HEK293 (cell line): ENCODE data around the gene SF3B4.

Experiments used
- CTCF ChIA-PET: fragments of 350-600 bp; formaldehyde crosslinking; extraction: SDS; loops from one replicate; lab custom pipeline; 2021; ENCODE audit warnings: antibody characterized with exemption; lab: Yijun Ruan, JAX
- POLR2A ChIA-PET: fragments of 300-600 bp; formaldehyde crosslinking; extraction: SDS; loops from one replicate; lab custom pipeline; 2020; ENCODE audit warnings: antibody characterized with exemption, inconsistent platforms; lab: Yijun Ruan, JAX
- H3K27ac ChIP-seq: fragments of 200-500 bp; sonication (Bioruptor generic); 2 replicates; pipeline ENCODE4 v1.5.1; 2014; ENCODE audit warnings: low read depth, low read length, control low read depth, inconsistent platforms; ENCODE audit errors: extremely low read depth
- H3K36me3 ChIP-seq, 2 experiments: fragments of 200-500 bp in 1 of 2; sonication (Bioruptor generic) in 1 of 2; 1 replicate in 1 of 2; 2 replicates in 1 of 2; pipeline ENCODE4 v1.5.1; 2014 to 2017; ENCODE audit warnings: inconsistent platforms in 2 of 2, low read length in 2 of 2; ENCODE audit not compliant: control insufficient read depth in 2 of 2, insufficient read depth in 1 of 2
- H3K4me1 ChIP-seq: fragments of 200-500 bp; sonication (Bioruptor generic); 2 replicates; pipeline ENCODE4 v1.5.1; 2014; ENCODE audit warnings: mild to moderate bottlenecking, low read length, inconsistent platforms; ENCODE audit not compliant: control insufficient read depth, insufficient read depth
- H3K4me3 ChIP-seq: 2 replicates; pipeline ENCODE4 v1.5.1; 2011; ENCODE audit warnings: low read depth, mild to moderate bottlenecking, control low read depth, low read length, moderate library complexity
- H3K9me3 ChIP-seq: fragments of 200-500 bp; sonication (Bioruptor generic); 2 replicates; pipeline ENCODE4 v1.5.1; 2014; ENCODE audit warnings: low read depth, low read length, inconsistent platforms; ENCODE audit not compliant: control insufficient read depth, insufficient read depth
- FEZF1 ChIP-seq: fragments of 450-650 bp; formaldehyde crosslinking; IDR thresholded peaks from 2 replicates; pipeline ENCODE4 v1.5.1; 2016; ENCODE audit warnings: missing biosample characterization, missing genetic modification characterization
- GFI1B ChIP-seq: fragments of 450-650 bp; formaldehyde crosslinking; IDR thresholded peaks from 2 replicates; pipeline ENCODE4 v1.5.1; 2016; ENCODE audit warnings: missing biosample characterization, missing genetic modification characterization
- GLI4 ChIP-seq: fragments of 450-650 bp; formaldehyde crosslinking; IDR thresholded peaks from 2 replicates; pipeline ENCODE4 v1.5.1; 2016; ENCODE audit warnings: missing biosample characterization, missing genetic modification characterization
- IKZF3 ChIP-seq: fragments of 450-650 bp; IDR thresholded peaks from 2 replicates; pipeline ENCODE4 v1.5.0; 2018; ENCODE audit warnings: missing biosample characterization, mild to moderate bottlenecking, missing genetic modification characterization, moderate library complexity
- KLF10 ChIP-seq: fragments of 450-650 bp; IDR thresholded peaks from 2 replicates; pipeline ENCODE4 v1.5.1; 2018; ENCODE audit warnings: missing biosample characterization, mild to moderate bottlenecking, missing genetic modification characterization
- PRDM1 ChIP-seq: fragments of 450-650 bp; formaldehyde crosslinking; IDR thresholded peaks from 2 replicates; pipeline ENCODE4; 2016; ENCODE audit warnings: missing biosample characterization, missing genetic modification characterization
- SP2 ChIP-seq: fragments of 450-650 bp; formaldehyde crosslinking; IDR thresholded peaks from 2 replicates; pipeline ENCODE4 v1.5.1; 2016; ENCODE audit warnings: missing biosample characterization, missing genetic modification characterization
- ZBTB1 ChIP-seq: fragments of 450-650 bp; formaldehyde crosslinking; IDR thresholded peaks from 2 replicates; pipeline ENCODE4 v1.5.1; 2016; ENCODE audit warnings: missing biosample characterization, missing genetic modification characterization
- ZIC2 ChIP-seq: fragments of 450-650 bp; formaldehyde crosslinking; IDR thresholded peaks from 2 replicates; pipeline ENCODE4 v1.5.1; 2016; ENCODE audit warnings: missing biosample characterization, missing genetic modification characterization
- ZNF175 ChIP-seq: fragments of 450-650 bp; formaldehyde crosslinking; IDR thresholded peaks from 2 replicates; pipeline ENCODE4 v1.5.1; 2016; ENCODE audit warnings: missing biosample characterization, missing genetic modification characterization
- ZNF223 ChIP-seq: fragments of 450-650 bp; formaldehyde crosslinking; IDR thresholded peaks from 2 replicates; pipeline ENCODE4 v1.5.1; 2016; ENCODE audit warnings: missing biosample characterization, missing genetic modification characterization
- ZNF335 ChIP-seq: fragments of 450-650 bp; formaldehyde crosslinking; conservative IDR thresholded peaks from 2 replicates; pipeline ENCODE4 v1.5.1; 2016; ENCODE audit warnings: missing biosample characterization, missing genetic modification characterization
- ZNF354C ChIP-seq: fragments of 450-650 bp; formaldehyde crosslinking; IDR thresholded peaks from 2 replicates; pipeline ENCODE4 v1.5.1; 2016; ENCODE audit warnings: missing biosample characterization, missing genetic modification characterization, low read depth, borderline replicate concordance
- ZNF514 ChIP-seq: fragments of 450-650 bp; formaldehyde crosslinking; IDR thresholded peaks from 2 replicates; pipeline ENCODE4 v1.5.1; 2016; ENCODE audit warnings: missing biosample characterization, missing genetic modification characterization
- ZNF529 ChIP-seq: fragments of 450-650 bp; formaldehyde crosslinking; IDR thresholded peaks from 2 replicates; pipeline ENCODE4 v1.5.1; 2017; ENCODE audit warnings: missing genetic modification characterization, missing biosample characterization; ENCODE audit not compliant: insufficient replicate concordance
- ZNF555 ChIP-seq: fragments of 450-650 bp; formaldehyde crosslinking; conservative IDR thresholded peaks from 2 replicates; pipeline ENCODE4 v1.5.1; 2017; ENCODE audit warnings: missing biosample characterization, mild to moderate bottlenecking, missing genetic modification characterization, inconsistent platforms
- ZNF571 ChIP-seq: fragments of 450-650 bp; formaldehyde crosslinking; IDR thresholded peaks from 2 replicates; pipeline ENCODE4 v1.5.0; 2017; ENCODE audit warnings: missing biosample characterization, missing genetic modification characterization
- ZNF621 ChIP-seq: fragments of 450-650 bp; formaldehyde crosslinking; IDR thresholded peaks from 2 replicates; pipeline ENCODE4 v1.5.1; 2017; ENCODE audit warnings: missing biosample characterization, missing genetic modification characterization
- ZNF654 ChIP-seq: fragments of 450-650 bp; formaldehyde crosslinking; IDR thresholded peaks from 2 replicates; pipeline ENCODE4 v1.5.1; 2016; ENCODE audit warnings: low read depth, missing biosample characterization, missing genetic modification characterization
- ZNF701 ChIP-seq: fragments of 450-650 bp; formaldehyde crosslinking; IDR thresholded peaks from 2 replicates; pipeline ENCODE4 v1.5.1; 2016; ENCODE audit warnings: missing biosample characterization, missing genetic modification characterization
- ZNF776 ChIP-seq: fragments of 450-650 bp; formaldehyde crosslinking; IDR thresholded peaks from 2 replicates; pipeline ENCODE4 v1.5.0; 2017; ENCODE audit warnings: missing biosample characterization, missing genetic modification characterization, borderline replicate concordance
- TF ChIP-seq, protein P1 (sequence below): fragments of 450-650 bp; formaldehyde crosslinking; IDR thresholded peaks from 2 replicates; pipeline ENCODE4 v1.5.1; 2016; ENCODE audit warnings: missing biosample characterization, missing genetic modification characterization
- TF ChIP-seq, protein P2 (sequence below): fragments of 450-650 bp; formaldehyde crosslinking; IDR thresholded peaks from 2 replicates; pipeline ENCODE4 v1.5.0; 2017; ENCODE audit warnings: missing biosample characterization, missing genetic modification characterization, borderline replicate concordance
- TF ChIP-seq, protein P3 (sequence below): fragments of 450-650 bp; formaldehyde crosslinking; IDR thresholded peaks from 2 replicates; pipeline ENCODE4 v1.5.1; 2017; ENCODE audit warnings: missing biosample characterization, mild to moderate bottlenecking, missing genetic modification characterization, moderate library complexity
- TF ChIP-seq, protein P4 (sequence below): fragments of 450-650 bp; formaldehyde crosslinking; IDR thresholded peaks from 2 replicates; pipeline ENCODE4 v1.5.1; 2016; ENCODE audit warnings: missing biosample characterization, missing genetic modification characterization
- TF ChIP-seq, protein P5 (sequence below): fragments of 450-650 bp; formaldehyde crosslinking; IDR thresholded peaks from 2 replicates; pipeline ENCODE4 v1.5.1; 2016; ENCODE audit warnings: missing biosample characterization, missing genetic modification characterization

SF3B4 gene, protein sequence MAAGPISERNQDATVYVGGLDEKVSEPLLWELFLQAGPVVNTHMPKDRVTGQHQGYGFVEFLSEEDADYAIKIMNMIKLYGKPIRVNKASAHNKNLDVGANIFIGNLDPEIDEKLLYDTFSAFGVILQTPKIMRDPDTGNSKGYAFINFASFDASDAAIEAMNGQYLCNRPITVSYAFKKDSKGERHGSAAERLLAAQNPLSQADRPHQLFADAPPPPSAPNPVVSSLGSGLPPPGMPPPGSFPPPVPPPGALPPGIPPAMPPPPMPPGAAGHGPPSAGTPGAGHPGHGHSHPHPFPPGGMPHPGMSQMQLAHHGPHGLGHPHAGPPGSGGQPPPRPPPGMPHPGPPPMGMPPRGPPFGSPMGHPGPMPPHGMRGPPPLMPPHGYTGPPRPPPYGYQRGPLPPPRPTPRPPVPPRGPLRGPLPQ

DNA sequence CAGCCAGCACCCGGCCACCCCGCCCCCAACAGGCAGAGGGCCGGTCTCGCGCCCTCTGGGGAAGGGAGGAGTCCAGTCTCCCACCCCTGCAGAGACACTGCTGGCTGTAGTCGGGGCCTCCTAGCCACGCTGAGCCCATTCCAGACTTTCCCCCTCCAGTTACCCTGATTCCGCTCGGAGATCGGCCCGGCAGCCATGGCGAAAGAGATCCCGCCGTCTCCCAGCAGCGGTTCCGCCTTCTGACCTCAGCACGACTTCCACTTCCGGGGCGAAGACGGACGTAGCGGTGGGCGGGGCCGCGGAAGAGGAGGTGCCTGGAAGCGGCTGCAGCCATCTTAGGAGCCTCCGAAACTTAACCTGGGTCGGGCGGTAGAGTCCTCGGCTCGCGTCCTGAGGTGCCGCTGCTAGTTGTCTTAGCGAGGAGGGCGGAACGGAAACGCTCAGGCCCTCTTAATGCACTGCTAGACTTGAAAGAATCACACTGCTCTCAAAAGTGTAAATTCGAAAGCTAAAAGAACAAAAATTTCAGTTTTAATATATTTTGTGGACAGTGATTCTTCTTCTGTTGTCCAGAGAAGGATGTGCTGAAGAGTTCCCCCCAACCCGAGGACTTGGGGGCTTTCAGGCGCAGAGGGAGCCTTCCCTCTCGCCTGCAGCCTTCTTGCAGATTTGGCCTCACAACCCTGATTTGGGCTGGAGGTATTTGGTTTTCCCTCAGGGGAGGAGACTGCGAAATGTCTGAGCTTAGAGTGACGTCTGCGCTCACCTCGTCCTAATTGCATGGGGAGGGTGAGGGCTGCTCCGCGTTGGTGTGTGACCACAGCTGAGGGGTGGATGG lies at the start of gene SF3B4:
Gene SF3B4 (minus strand): TSS at position 241 of the 838 bp plus-strand sequence. CDS start 44 bp downstream, at position 197.
- Histone ChIP-seq H3K27ac (peak within 1 kb of the TSS; percentile 78), H3K36me3 (peaks cover 35 to 73% of the 10 kb centered on the region in 2 experiments), H3K4me3 (peak within 1 kb of the TSS; percentile 64), H3K9me3 (no peaks in the 10 kb centered on the region), H3K4me1 (0 out of 2 replicates have a peak, but pooled peaks cover 2% of the 10 kb centered on the region)
- POLR2A ChIA-PET: interaction anchor here (0.6 to 2.8 kb wide), 10 partner anchors 8 to 293 kb away, joined by 3 to 30 read pairs (median 4); partner anchors contain the start of gene MTMR11
- CTCF ChIA-PET: interaction anchor here (0.6 to 1.5 kb wide), 3 partner anchors 40 to 295 kb away, joined by 3 to 4 read pairs (median 3); a partner anchor contains a TSS
- TF ChIP-seq ZNF621 (tag by site-specific recombination) (no peak), IKZF3 (tag by site-specific recombination) (peak; percentile 55; the same call in 1 of the 2 replicates), ZNF335 (tag by site-specific recombination) (peak; percentile 97), GFI1B (tag by site-specific recombination) (no peak), ZNF175 (tag by site-specific recombination) (no peak), ZNF529 (tag by site-specific recombination) (no peak), FEZF1 (tag by site-specific recombination) (peak; percentile 55), ZIC2 (peak; percentile 48), ZNF354C (tag by site-specific recombination) (no peak), ZNF555 (no peak), ZNF571 (tag by site-specific recombination) (no peak), ZNF223 (tag by site-specific recombination) (no peak), KLF10 (tag by site-specific recombination) (peak; percentile 72; the same call in 1 of the 2 replicates), ZNF514 (no peak), ZNF654 (tag by site-specific recombination) (no peak), SP2 (tag by site-specific recombination) (peak; percentile 96), ZBTB1 (no peak), PRDM1 (no peak), ZNF701 (tag by site-specific recombination) (no peak), GLI4 (tag by site-specific recombination) (no peak), ZNF776 (tag by site-specific recombination) (no peak)
- TF ChIP-seq, protein P1, sequence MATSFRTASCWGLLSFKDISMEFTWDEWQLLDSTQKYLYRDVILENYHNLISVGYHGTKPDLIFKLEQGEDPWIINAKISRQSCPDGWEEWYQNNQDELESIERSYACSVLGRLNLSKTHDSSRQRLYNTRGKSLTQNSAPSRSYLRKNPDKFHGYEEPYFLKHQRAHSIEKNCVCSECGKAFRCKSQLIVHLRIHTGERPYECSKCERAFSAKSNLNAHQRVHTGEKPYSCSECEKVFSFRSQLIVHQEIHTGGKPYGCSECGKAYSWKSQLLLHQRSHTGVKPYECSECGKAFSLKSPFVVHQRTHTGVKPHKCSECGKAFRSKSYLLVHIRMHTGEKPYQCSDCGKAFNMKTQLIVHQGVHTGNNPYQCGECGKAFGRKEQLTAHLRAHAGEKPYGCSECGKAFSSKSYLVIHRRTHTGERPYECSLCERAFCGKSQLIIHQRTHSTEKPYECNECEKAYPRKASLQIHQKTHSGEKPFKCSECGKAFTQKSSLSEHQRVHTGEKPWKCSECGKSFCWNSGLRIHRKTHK (tag by site-specific recombination): no peak
- TF ChIP-seq, protein P2, sequence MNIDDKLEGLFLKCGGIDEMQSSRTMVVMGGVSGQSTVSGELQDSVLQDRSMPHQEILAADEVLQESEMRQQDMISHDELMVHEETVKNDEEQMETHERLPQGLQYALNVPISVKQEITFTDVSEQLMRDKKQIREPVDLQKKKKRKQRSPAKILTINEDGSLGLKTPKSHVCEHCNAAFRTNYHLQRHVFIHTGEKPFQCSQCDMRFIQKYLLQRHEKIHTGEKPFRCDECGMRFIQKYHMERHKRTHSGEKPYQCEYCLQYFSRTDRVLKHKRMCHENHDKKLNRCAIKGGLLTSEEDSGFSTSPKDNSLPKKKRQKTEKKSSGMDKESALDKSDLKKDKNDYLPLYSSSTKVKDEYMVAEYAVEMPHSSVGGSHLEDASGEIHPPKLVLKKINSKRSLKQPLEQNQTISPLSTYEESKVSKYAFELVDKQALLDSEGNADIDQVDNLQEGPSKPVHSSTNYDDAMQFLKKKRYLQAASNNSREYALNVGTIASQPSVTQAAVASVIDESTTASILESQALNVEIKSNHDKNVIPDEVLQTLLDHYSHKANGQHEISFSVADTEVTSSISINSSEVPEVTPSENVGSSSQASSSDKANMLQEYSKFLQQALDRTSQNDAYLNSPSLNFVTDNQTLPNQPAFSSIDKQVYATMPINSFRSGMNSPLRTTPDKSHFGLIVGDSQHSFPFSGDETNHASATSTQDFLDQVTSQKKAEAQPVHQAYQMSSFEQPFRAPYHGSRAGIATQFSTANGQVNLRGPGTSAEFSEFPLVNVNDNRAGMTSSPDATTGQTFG (tag by site-specific recombination): no peak
- TF ChIP-seq, protein P3, sequence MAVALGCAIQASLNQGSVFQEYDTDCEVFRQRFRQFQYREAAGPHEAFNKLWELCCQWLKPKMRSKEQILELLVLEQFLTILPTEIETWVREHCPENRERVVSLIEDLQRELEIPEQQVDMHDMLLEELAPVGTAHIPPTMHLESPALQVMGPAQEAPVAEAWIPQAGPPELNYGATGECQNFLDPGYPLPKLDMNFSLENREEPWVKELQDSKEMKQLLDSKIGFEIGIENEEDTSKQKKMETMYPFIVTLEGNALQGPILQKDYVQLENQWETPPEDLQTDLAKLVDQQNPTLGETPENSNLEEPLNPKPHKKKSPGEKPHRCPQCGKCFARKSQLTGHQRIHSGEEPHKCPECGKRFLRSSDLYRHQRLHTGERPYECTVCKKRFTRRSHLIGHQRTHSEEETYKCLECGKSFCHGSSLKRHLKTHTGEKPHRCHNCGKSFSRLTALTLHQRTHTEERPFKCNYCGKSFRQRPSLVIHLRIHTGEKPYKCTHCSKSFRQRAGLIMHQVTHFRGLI (tag by site-specific recombination): no peak
- TF ChIP-seq, protein P4, sequence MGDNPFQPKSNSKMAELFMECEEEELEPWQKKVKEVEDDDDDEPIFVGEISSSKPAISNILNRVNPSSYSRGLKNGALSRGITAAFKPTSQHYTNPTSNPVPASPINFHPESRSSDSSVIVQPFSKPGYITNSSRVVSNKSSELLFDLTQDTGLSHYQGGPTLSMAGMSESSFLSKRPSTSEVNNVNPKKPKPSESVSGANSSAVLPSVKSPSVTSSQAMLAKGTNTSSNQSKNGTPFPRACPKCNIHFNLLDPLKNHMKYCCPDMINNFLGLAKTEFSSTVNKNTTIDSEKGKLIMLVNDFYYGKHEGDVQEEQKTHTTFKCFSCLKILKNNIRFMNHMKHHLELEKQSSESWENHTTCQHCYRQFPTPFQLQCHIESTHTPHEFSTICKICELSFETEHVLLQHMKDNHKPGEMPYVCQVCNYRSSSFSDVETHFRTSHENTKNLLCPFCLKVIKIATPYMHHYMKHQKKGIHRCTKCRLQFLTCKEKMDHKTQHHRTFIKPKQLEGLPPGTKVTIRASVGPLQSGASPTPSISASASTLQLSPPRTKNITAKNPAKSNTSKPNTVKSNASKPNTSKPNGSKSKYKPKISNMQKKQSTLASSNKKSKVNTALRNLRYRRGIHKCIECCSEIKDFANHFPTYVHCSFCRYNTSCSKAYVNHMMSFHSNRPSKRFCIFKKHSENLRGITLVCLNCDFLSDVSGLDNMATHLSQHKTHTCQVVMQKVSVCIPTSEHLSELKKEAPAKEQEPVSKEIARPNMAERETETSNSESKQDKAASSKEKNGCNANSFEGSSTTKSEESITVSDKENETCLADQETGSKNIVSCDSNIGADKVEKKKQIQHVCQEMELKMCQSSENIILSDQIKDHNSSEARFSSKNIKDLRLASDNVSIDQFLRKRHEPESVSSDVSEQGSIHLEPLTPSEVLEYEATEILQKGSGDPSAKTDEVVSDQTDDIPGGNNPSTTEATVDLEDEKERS: no peak
- TF ChIP-seq, protein P5, sequence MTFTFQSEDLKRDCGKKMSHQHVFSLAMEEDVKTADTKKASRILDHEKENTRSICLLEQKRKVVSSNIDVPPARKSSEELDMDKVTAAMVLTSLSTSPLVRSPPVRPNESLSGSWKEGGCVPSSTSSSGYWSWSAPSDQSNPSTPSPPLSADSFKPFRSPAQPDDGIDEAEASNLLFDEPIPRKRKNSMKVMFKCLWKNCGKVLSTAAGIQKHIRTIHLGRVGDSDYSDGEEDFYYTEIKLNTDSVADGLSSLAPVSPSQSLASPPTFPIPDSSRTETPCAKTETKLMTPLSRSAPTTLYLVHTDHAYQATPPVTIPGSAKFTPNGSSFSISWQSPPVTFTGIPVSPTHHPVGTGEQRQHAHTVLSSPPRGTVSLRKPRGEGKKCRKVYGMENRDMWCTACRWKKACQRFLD: no peak
